OCI-LY3 (cell line): ENCODE data around the gene FADS3.

Experiments
- H2AFZ ChIP-seq: fragments of 200-600, 300-600 bp; shearing (Covaris generic); 2 replicates; pipeline ENCODE4 v1.6.0; 2014; ENCODE audit warnings: antibody characterized with exemption, low read depth, low read length
- H3K27ac ChIP-seq: fragments of 200-600, 300-600 bp; sonication (generic); 2 replicates; pipeline ENCODE4 v1.5.1; 2014; ENCODE audit warnings: mild to moderate bottlenecking, low read length, moderate library complexity, mixed read lengths
- H3K27me3 ChIP-seq: fragments of 200-600, 300-600 bp; sonication (generic); 2 replicates; pipeline ENCODE4 v1.6.1; 2014; ENCODE audit warnings: low read depth, low read length, mixed read lengths
- H3K36me3 ChIP-seq: fragments of 200-600, 300-600 bp; sonication (generic); replicated peaks from 2 replicates; pipeline ENCODE3; 2014; ENCODE audit warnings: low read depth, low read length, mixed read lengths
- H3K4me1 ChIP-seq: fragments of 300-600, 200-600 bp; sonication (generic); 2 replicates; pipeline ENCODE4 v1.6.1; 2014; ENCODE audit warnings: low read length, mixed read lengths
- H3K4me2 ChIP-seq: fragments of 200-600, 300-600 bp; sonication (generic); 2 replicates; pipeline ENCODE4 v1.6.1; 2014; ENCODE audit warnings: low read length, mixed read lengths
- H3K4me3 ChIP-seq: fragments of 300-600, 200-600 bp; sonication (generic); 2 replicates; pipeline ENCODE4 v1.5.1; 2014; ENCODE audit warnings: antibody characterized with exemption, mild to moderate bottlenecking, low read length, moderate library complexity
- H3K79me2 ChIP-seq: fragments of 300-600, 200-600 bp; shearing (Covaris generic); 2 replicates; pipeline ENCODE4 v1.6.1; 2014; ENCODE audit warnings: mild to moderate bottlenecking, low read length, mixed read lengths
- H3K9ac ChIP-seq: fragments of 300-600, 200-600 bp; shearing (Covaris generic); 2 replicates; pipeline ENCODE4 v1.6.0; 2014; ENCODE audit warnings: mild to moderate bottlenecking, low read length, moderate library complexity
- H3K9me3 ChIP-seq: fragments of 200-600, 300-600 bp; shearing (Covaris generic); 2 replicates; pipeline ENCODE4 v1.6.1; 2014; ENCODE audit warnings: low read length, mixed read lengths; ENCODE audit not compliant: insufficient read depth
- H4K20me1 ChIP-seq: fragments of 200-600, 300-600 bp; sonication (generic); 2 replicates; pipeline ENCODE4 v1.6.1; 2016; ENCODE audit warnings: low read length, mixed read lengths; ENCODE audit not compliant: insufficient read depth
- EZH2phosphoT487 ChIP-seq: fragments of 200-600 bp; shearing (Covaris generic); IDR thresholded peaks from 2 replicates; pipeline ENCODE4 v1.6.1; 2018; ENCODE audit warnings: antibody characterized with exemption, mixed run types, low read depth
- TF ChIP-seq, protein P1 (sequence below): fragments of 200-600, 300-600 bp; sonication (generic); IDR thresholded peaks from 2 replicates; pipeline ENCODE4 v1.5.1; 2014; ENCODE audit warnings: antibody characterized with exemption, low read length, low read depth

Gene FADS3

DNA sequence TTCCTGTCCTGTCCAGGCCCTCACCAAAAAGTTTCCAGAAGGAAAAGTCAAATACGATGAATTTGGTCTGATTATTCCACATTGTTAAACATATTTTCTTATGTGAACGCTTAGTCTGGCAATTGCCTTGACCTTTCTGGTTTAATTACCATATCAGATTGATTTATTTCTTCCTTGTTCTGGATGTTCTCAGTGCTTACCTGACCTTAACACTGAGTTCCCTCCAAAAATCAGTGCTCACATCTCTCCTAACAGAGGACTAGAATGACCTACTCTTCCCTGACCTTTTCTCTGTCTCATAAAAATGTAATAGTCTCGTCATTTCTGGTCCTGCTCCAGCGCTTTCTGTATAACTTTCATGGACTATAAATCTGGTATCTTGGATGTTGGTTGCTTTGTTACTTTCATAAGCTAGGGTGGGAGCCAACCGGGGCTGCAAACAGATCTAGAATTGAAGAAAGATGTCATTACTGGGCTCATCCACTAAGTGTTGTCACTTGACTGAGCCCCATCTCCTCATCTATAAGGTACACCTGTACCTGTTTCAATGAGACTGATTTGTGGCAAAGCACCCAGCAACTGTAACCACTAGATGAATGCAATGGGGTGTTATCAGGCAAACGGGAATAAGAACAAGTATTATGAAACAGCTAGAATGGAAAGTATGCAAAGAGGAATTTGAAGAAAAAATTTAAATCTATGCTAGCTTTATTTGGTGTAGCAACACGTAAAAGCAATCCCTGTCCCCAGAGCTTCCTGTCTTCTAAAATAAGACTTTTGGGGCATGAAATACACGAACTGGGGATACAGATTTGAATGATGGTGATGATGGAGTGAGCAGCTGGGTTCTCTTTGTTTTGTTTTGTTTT is 60.9 kb downstream of the FADS3 start:
- H3K9me3 ChIP-seq = no peaks in the 10 kb centered on the region
- H3K36me3 ChIP-seq = peaks cover 46% of the 10 kb centered on the region
- no peaks in the 10 kb centered on the region for H3K27me3 ChIP-seq
- H3K9ac ChIP-seq = peak overlapping the region; percentile 95
- H2AFZ ChIP-seq = no peak overlapping the region
- H3K4me1 ChIP-seq = peaks cover 74% of the 10 kb centered on the region
- peak overlapping the region; percentile 96 for H3K27ac ChIP-seq
- peaks cover 92% of the 10 kb centered on the region for H3K79me2 ChIP-seq
- H3K4me3 ChIP-seq = peak overlapping the region; percentile 90
- H4K20me1 ChIP-seq = peaks cover 30% of the 10 kb centered on the region
- H3K4me2 ChIP-seq = peak overlapping the region; percentile 98
- no peak for TF ChIP-seq EZH2phosphoT487
- TF ChIP-seq, protein P1, sequence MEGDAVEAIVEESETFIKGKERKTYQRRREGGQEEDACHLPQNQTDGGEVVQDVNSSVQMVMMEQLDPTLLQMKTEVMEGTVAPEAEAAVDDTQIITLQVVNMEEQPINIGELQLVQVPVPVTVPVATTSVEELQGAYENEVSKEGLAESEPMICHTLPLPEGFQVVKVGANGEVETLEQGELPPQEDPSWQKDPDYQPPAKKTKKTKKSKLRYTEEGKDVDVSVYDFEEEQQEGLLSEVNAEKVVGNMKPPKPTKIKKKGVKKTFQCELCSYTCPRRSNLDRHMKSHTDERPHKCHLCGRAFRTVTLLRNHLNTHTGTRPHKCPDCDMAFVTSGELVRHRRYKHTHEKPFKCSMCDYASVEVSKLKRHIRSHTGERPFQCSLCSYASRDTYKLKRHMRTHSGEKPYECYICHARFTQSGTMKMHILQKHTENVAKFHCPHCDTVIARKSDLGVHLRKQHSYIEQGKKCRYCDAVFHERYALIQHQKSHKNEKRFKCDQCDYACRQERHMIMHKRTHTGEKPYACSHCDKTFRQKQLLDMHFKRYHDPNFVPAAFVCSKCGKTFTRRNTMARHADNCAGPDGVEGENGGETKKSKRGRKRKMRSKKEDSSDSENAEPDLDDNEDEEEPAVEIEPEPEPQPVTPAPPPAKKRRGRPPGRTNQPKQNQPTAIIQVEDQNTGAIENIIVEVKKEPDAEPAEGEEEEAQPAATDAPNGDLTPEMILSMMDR = no peak

DNA sequence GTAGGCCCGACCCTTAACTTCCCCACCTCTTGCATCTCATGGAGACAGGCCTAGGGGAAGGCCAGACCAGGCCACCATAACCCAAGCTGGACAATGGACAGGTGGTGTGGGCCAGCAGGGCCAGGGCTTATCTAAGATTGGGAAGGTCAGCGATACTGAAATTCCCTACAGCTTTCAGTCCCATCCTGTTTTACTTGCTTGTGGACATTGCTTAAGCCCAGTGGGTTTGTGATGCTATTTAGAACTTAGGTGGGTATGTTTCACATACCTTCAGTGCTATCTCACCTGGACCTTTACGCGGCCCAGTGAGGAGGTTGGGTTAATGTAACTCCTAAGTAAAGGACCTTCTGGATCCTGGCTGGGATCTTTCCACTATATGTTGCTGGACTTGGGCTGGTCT is 61.5 kb downstream of the FADS3 start:
- Histone ChIP-seq H3K4me2 (peak overlapping the region; percentile 98), H3K9me3 (no peaks in the 10 kb centered on the region), H3K4me1 (peaks cover 68% of the 10 kb centered on the region), H2AFZ (no peak overlapping the region), H4K20me1 (peaks cover 30% of the 10 kb centered on the region), H3K79me2 (peaks cover 85% of the 10 kb centered on the region), H3K9ac (peak overlapping the region; percentile 95), H3K27ac (peak overlapping the region; percentile 96), H3K36me3 (peaks cover 46% of the 10 kb centered on the region), H3K27me3 (no peaks in the 10 kb centered on the region), H3K4me3 (peak overlapping the region; percentile 90)
- TF ChIP-seq, protein P1 = no peak
- TF ChIP-seq EZH2phosphoT487 = no peak

DNA sequence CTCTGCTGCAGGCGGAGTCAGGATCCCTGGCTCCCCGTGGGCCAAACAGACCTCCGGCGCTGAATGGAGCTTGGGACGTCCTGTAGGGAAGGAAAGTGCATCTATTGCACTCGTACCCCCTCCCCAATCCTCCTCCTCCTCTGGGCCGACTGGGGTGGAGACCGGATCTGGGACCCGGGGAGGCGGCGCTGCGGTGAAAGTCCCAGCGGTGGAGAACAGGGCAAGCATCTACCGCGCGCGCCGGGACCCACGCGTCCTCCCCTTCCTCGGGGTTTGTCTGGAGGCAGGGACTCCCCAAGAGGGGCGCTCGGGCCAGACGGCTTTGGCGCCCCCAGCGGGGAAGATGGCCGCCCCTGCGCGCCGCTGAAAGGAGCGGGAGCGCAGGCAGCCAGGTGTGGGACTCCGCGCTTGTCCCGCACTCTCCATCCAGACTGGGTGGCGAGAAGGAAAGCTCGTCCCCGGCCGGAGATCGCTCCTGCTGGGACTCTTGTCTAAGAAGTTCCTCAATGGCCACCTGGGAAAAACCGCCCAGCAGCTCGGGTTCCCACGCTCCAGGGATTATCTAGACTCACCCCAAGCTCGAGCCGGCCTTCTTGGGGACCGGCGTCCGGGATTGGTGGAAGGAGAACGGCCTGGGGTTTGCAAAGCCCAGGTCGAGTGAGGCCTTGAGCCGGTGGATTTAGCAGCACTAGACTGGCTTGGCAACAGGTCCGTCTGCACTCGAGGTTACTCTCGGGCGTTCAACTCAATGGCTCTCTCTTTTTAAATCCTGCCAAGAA is 62.5 kb downstream of the FADS3 start:
- no peaks in the 10 kb centered on the region for H3K9me3 ChIP-seq
- H3K79me2 ChIP-seq = peaks cover 78% of the 10 kb centered on the region
- TF ChIP-seq EZH2phosphoT487 = no peak
- TF ChIP-seq, protein P1 = peak; percentile 59
- peak overlapping the region; percentile 95 for H3K9ac ChIP-seq
- peaks cover 30% of the 10 kb centered on the region for H4K20me1 ChIP-seq
- H3K36me3 ChIP-seq = peaks cover 43% of the 10 kb centered on the region
- no peaks in the 10 kb centered on the region for H3K27me3 ChIP-seq
- peak overlapping the region; percentile 96 for H3K27ac ChIP-seq
- peak overlapping the region; percentile 98 for H3K4me2 ChIP-seq
- H3K4me3 ChIP-seq = peak overlapping the region; percentile 90
- peaks cover 58% of the 10 kb centered on the region for H3K4me1 ChIP-seq
- H2AFZ ChIP-seq = no peak overlapping the region

DNA sequence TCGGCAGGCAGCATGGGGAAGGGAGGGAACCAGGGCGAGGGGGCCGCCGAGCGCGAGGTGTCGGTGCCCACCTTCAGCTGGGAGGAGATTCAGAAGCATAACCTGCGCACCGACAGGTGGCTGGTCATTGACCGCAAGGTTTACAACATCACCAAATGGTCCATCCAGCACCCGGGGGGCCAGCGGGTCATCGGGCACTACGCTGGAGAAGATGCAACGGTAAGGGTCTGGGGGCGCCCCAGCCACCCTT is 63.0 kb downstream of the FADS3 start:
- TF ChIP-seq, protein P1 = no peak
- no peak for TF ChIP-seq EZH2phosphoT487
- H3K4me3 ChIP-seq = peak overlapping the region; percentile 90
- H4K20me1 ChIP-seq = peaks cover 30% of the 10 kb centered on the region
- H3K4me1 ChIP-seq = peaks cover 53% of the 10 kb centered on the region
- H2AFZ ChIP-seq = no peak overlapping the region
- H3K79me2 ChIP-seq = peaks cover 73% of the 10 kb centered on the region
- peaks cover 38% of the 10 kb centered on the region for H3K36me3 ChIP-seq
- H3K4me2 ChIP-seq = peak overlapping the region; percentile 98
- H3K27me3 ChIP-seq = no peaks in the 10 kb centered on the region
- peak overlapping the region; percentile 95 for H3K9ac ChIP-seq
- H3K27ac ChIP-seq = peak overlapping the region; percentile 96
- H3K9me3 ChIP-seq = no peaks in the 10 kb centered on the region
